CD4-positive, alpha-beta T cell (primary cell): ENCODE results near the gene FSCN2. TPM values are rescaled to one million over a fixed set of nuclear protein-coding genes. Genes with fewer than 3 reads are reported as not detected.

Source experiments
- ATAC-seq: fragments of 200-7000 bp; cut with Tn5 transposase; one replicate; pipeline ENCODE4 v1.10.0; 2022; ENCODE audit warnings: mild to moderate bottlenecking; ENCODE audit not compliant: poor library complexity
- CTCF ChIA-PET: fragments of 350-600 bp; sonication (Branson Sonifier 250); formaldehyde crosslinking; loops from one replicate; lab custom pipeline; 2021; ENCODE audit warnings: antibody characterized with exemption, inconsistent platforms; lab: Charles Lee
- POLR2A ChIA-PET: fragments of 350-600 bp; sonication (Branson Sonifier 250); formaldehyde crosslinking; loops from one replicate; lab custom pipeline; 2021; ENCODE audit warnings: antibody characterized with exemption, inconsistent platforms; lab: Charles Lee
- DNase-seq, 14 experiments: peaks; one replicate each; pipeline ENCODE4 v3.0.0-alpha.2; 2013 to 2020; ENCODE audit warnings: mixed read lengths in 2 of 14
- H3K27ac ChIP-seq, 2 donors: one replicate each; pipeline versions ENCODE4 v1.5.1 to v1.7.0; 2013; ENCODE audit warnings: low read length in 2 of 2, low read depth in 1 of 2, mild to moderate bottlenecking in 1 of 2
- H3K27me3 ChIP-seq, 2 experiments: 1 replicate in 1 of 2; 2 replicates in 1 of 2; pipeline versions ENCODE4 v1.6.1 to v1.7.0; 2013; ENCODE audit warnings: low read length in 2 of 2, control low read depth in 1 of 2, mild to moderate bottlenecking in 1 of 2, moderate library complexity in 1 of 2; ENCODE audit not compliant: insufficient read depth in 2 of 2, control insufficient read depth in 1 of 2
- H3K36me3 ChIP-seq: one replicate; pipeline ENCODE4 v1.6.1; 2013; ENCODE audit warnings: low read length, control low read depth; ENCODE audit not compliant: insufficient read depth
- H3K4me1 ChIP-seq: one replicate; pipeline ENCODE4 v1.6.1; 2013; ENCODE audit warnings: low read length, control low read depth; ENCODE audit not compliant: insufficient read depth
- H3K4me3 ChIP-seq: one replicate; pipeline ENCODE4 v1.5.1; 2013; ENCODE audit warnings: mild to moderate bottlenecking, low read length, moderate library complexity
- H3K9me3 ChIP-seq, 2 experiments: 1 replicate in 1 of 2; 2 replicates in 1 of 2; pipeline versions ENCODE4 v1.6.1 to v1.7.0; 2013; ENCODE audit warnings: low read length in 2 of 2, mild to moderate bottlenecking in 2 of 2, control low read depth in 1 of 2, moderate library complexity in 1 of 2; ENCODE audit not compliant: control insufficient read depth in 1 of 2, insufficient read depth in 1 of 2
- H3K27ac Mint-ChIP-seq: one replicate; pipeline ENCODE4 v1.8.0; 2020; ENCODE audit warnings: mixed read lengths
- H3K27me3 Mint-ChIP-seq: one replicate; pipeline ENCODE4 v1.8.0; 2021; ENCODE audit warnings: mixed read lengths
- H3K36me3 Mint-ChIP-seq: one replicate; pipeline ENCODE4 v1.8.0; 2021; ENCODE audit warnings: low read depth, mixed read lengths
- H3K4me1 Mint-ChIP-seq: one replicate; pipeline ENCODE4 v1.8.0; 2021; ENCODE audit warnings: low read depth, mixed read lengths
- H3K4me3 Mint-ChIP-seq: one replicate; pipeline ENCODE4 v1.8.0; 2020; ENCODE audit warnings: mild to moderate bottlenecking, mixed read lengths
- H3K9me3 Mint-ChIP-seq: one replicate; pipeline ENCODE4 v1.8.0; 2020; ENCODE audit warnings: mixed read lengths
- intact Hi-C, 2 experiments: fragments of 100-400 bp; cut with DNase I in 1 of 2; cut with micrococcal nuclease in 1 of 2; formaldehyde crosslinking; loops; one replicate each; pipeline versions ENCODE4 v1.15.1 to v1.9.0; 2023 to 2025; cut with DNase I, micrococcal nuclease
- total RNA-seq, 174 experiments: library from RNA in 2 of 174; stranded (reverse) in 2 of 174; gene quantifications; one replicate each; pipeline ENCODE4 v1.2.3 and lab custom pipeline; 2021 to 2026
- TF ChIP-seq, protein P1 (sequence below): fragments of 200-600 bp; IDR thresholded peaks from one replicate; pipeline ENCODE4 v1.8.0; 2022; ENCODE audit warnings: antibody characterized with exemption, mild to moderate bottlenecking

FSCN2 gene
- total RNA-seq, 2 experiments from 2014 or later, result 1.0 to 1.1 TPM

- ATAC-seq (peak; percentile 16), DNase-seq (peak in 5 of 14 experiments; percentile 32 to 67 (median 56))
- Mint-ChIP-seq H3K9me3 (no peaks in the 10 kb centered on the region), H3K4me3 (peak overlapping the region; percentile 99), H3K4me1 (peaks cover 43% of the 10 kb centered on the region), H3K36me3 (peaks cover 49% of the 10 kb centered on the region), H3K27me3 (no peaks in the 10 kb centered on the region), H3K27ac (peak overlapping the region; percentile 90)
- H3K4me1 ChIP-seq, result peaks cover 46% of the 10 kb centered on the region
- TF ChIP-seq, protein P1, sequence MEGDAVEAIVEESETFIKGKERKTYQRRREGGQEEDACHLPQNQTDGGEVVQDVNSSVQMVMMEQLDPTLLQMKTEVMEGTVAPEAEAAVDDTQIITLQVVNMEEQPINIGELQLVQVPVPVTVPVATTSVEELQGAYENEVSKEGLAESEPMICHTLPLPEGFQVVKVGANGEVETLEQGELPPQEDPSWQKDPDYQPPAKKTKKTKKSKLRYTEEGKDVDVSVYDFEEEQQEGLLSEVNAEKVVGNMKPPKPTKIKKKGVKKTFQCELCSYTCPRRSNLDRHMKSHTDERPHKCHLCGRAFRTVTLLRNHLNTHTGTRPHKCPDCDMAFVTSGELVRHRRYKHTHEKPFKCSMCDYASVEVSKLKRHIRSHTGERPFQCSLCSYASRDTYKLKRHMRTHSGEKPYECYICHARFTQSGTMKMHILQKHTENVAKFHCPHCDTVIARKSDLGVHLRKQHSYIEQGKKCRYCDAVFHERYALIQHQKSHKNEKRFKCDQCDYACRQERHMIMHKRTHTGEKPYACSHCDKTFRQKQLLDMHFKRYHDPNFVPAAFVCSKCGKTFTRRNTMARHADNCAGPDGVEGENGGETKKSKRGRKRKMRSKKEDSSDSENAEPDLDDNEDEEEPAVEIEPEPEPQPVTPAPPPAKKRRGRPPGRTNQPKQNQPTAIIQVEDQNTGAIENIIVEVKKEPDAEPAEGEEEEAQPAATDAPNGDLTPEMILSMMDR, result no peak
- ChIA-PET POLR2A (interaction anchor here (0.7 to 9.3 kb wide), 17 partner anchors 9 to 1670 kb away, joined by 3 to 93 read pairs (median 5); partner anchors contain the start of genes BAHCC1, CBX4, FAAP100 and SLC38A10), CTCF (interaction anchor here (0.8 to 2.0 kb wide), 3 partner anchors 9 to 217 kb away, joined by 3 to 6 read pairs (median 4); no protein-coding TSS in a partner anchor)
- intact Hi-C loops, result loop anchor here in 1 of 2 experiments (5.0 kb wide), 1 partner anchor 112 kb away; the partner anchor contains the start of gene BAHCC1
- no peaks in the 10 kb centered on the region for H3K27me3 ChIP-seq
- H3K27ac ChIP-seq, result peak overlapping the region; percentile 47 to 72
- peak overlapping the region; percentile 98 for H3K4me3 ChIP-seq
- H3K36me3 ChIP-seq, result peaks cover 35% of the 10 kb centered on the region
- peaks cover 0 to 4% of the 10 kb centered on the region in 2 experiments for H3K9me3 ChIP-seq
Measured at GRCh38 chr17:81509207-81509971, 18.8 kb upstream of the FSCN2 start.

DNA sequence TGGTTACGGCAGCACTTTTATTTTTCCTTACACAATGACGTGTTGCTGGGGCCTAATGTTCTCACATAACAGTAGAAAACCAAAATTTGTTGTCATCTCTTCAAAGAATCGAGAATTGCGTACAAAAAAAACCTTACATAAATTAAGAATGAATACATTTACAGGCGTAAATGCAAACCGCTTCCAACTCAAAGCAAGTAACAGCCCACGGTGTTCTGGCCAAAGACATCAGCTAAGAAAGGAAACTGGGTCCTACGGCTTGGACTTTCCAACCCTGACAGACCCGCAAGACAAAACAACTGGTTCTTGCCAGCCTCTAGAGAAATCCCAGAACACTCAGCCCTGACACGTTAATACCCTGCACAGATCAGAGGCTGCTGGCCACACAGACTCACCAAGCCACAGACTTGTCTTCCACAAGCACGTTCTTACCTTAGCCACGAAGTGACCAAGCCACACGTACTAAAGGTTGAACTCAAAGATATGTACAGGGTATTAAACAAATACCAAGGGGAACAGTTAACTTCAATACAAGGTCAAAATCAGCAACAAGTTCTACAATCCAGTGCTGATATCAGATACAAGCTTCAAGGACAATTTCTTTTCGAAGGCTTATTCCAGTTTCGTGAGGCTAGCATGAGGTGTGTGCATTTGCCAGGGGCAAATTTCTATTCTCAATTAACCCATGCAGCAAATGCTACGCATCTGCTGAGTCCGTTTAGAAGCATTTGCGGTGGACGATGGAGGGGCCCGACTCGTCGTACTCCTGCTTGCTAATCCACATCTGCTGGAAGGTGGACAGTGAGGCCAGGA, 18.0 kb upstream of the FSCN2 start:
- intact Hi-C loops, result loop anchor here (2.0 to 10.0 kb wide), 6 partner anchors 113 to 1245 kb away; partner anchors contain the start of genes BAHCC1 (in 2 of the 2), P4HB (in 1 of the 2), RNF213 (in 1 of the 2) and SLC38A10 (in 1 of the 2)
- peaks cover 45% of the 10 kb centered on the region for H3K4me1 Mint-ChIP-seq
- H3K4me3 Mint-ChIP-seq, result peak overlapping the region; percentile 99
- Histone ChIP-seq H3K27ac (peak overlapping the region; percentile 14 to 72), H3K36me3 (peaks cover 35% of the 10 kb centered on the region), H3K4me3 (peak overlapping the region; percentile 98), H3K4me1 (peaks cover 49% of the 10 kb centered on the region), H3K27me3 (no peaks in the 10 kb centered on the region), H3K9me3 (peaks cover 0 to 4% of the 10 kb centered on the region in 2 experiments)
- peaks cover 49% of the 10 kb centered on the region for H3K36me3 Mint-ChIP-seq
- no peak for ATAC-seq
- TF ChIP-seq, protein P1, result no peak
- CTCF ChIA-PET, result interaction anchor here (1.3 to 1.4 kb wide), 2 partner anchors 9 to 25 kb away, joined by 4 to 7 read pairs; no protein-coding TSS in a partner anchor
- POLR2A ChIA-PET, result interaction anchor here (0.8 to 9.3 kb wide), 13 partner anchors 9 to 287 kb away, joined by 3 to 93 read pairs (median 7); partner anchors contain the start of genes BAHCC1, FAAP100, NDUFAF8 and SLC38A10
- no peaks in the 10 kb centered on the region for H3K9me3 Mint-ChIP-seq
- peak overlapping the region; percentile 90 for H3K27ac Mint-ChIP-seq
- H3K27me3 Mint-ChIP-seq, result no peaks in the 10 kb centered on the region
- DNase-seq, result peak in 2 of 14 experiments; percentile 54
